Caki2 (cell line): ENCODE data around the gene RHOB. TPM values are rescaled to one million over a fixed set of nuclear protein-coding genes. Genes with fewer than 3 reads are reported as not detected.

Experiments
- DNase-seq: peaks from one replicate; pipeline ENCODE4 v3.0.0-alpha.2; 2015; ENCODE audit warnings: low read depth
- in situ Hi-C: cut with HindIII; loops from 2 replicates; pipeline ENCODE4 v1.10.0; 2016; ENCODE audit warnings: low sequenced_read_pairs, low pct_unique_long_range_greater_than_20kb, mixed read lengths
- total RNA-seq: library from RNA; depleted of rRNA; stranded (reverse); fragments of >200 nt; shearing (Covaris generic); gene quantifications from 2 replicates; pipeline ENCODE4 v1.2.3, GENCODE V29; 2014; ENCODE audit warnings: low replicate concordance

Gene RHOB
- total RNA-seq, 1 experiment from 2014 or later = 151 TPM

DNA sequence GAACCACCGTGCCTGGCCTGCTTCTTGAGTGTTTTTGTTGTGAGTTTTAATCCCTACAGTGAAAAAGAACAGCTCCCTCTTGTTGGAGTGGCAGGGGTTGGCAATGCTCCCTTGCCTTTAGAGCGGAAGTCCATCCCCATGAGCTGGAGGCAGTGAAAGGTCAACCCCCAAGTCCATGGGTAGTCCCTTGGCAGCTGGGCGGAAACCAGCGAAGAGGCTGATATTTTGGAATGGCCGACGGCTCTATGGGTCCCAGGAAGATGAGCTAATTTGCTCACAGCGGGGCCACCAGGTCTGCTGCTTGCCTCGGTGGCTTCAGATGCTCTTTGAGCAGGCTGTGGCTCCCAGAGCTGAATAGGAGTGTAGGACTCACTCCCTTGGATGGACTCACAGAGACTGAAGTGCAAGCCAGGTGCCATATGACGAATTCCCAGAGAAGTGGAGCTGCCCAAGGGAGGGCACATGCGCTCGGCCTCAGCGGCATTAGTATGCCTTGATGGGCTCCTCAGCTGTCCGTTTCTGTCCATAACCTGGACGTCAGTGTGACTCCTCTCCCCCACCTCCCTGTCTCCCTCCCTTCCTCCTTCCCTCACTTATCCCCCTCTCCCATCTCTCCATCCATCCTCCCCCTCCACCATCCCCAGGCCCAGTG, 25.4 kb upstream of the RHOB start:
- no peak for DNase-seq
- in situ Hi-C loops = no loop called here

DNA sequence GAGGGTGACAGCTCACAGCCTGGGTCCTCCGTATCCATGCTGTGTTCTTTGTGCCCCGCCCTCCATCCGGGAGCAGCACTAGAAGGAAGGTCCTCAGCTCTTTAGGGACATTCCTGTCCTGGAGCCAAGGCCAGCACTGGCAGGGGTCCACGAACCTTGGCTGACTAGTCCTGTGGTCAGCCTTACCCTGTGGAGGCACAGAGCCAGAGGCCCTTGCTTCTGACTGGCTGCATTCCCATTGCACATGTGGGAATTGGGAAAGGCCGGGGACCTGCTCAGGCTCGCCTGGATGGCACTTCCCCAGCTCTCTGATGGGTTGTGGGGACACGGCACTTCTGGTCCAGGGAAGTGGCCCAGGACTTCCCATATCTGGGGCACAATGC, 24.9 kb upstream of the RHOB start:
- DNase-seq = no peak

DNA sequence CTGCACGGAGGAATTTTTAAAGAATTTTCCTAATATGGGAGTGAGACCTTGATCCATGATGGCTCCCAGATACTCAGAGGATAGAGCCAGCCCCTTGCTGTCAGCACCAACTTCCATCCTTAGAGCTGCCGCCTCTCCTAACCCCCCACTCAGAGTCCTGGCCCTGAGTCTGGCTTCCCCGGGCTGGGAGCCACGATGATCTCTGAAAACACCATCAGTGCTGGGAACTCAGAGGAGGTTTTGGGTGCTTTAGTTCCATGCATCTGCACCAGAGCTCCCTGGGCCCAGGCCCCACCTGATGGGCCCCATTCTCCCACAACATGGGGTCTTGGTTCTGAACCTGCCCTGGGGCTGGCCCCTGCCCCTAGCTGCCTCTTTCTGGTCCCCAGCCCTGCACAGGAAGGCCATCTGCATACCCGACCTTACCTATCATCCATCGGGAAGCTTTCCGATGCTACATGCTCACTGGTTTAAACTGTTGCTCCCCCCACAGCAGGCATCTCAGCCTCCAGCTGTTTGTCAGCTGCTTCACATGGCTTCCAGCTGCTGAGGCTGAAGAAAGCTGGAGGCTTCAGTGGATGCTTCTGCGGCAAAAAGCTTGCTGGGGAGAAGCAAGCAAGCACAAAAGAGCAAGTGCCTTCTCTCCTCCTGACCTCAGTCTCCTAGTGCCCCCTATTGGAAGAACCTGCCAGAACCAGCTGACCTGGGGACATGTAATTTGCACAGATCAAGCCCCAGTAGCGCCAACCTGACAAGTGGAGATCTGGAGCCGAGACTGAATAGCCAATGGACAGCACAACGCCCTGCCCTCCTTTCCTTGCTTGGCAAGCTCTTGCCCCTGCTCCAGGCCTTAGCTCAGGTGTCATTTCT, 24.2 kb upstream of the RHOB start:
- in situ Hi-C loops = no loop called here
- no peak for DNase-seq

More for the DNA sequence above, 24.9 kb upstream of the RHOB start:
- in situ Hi-C loops = no loop called here

DNA sequence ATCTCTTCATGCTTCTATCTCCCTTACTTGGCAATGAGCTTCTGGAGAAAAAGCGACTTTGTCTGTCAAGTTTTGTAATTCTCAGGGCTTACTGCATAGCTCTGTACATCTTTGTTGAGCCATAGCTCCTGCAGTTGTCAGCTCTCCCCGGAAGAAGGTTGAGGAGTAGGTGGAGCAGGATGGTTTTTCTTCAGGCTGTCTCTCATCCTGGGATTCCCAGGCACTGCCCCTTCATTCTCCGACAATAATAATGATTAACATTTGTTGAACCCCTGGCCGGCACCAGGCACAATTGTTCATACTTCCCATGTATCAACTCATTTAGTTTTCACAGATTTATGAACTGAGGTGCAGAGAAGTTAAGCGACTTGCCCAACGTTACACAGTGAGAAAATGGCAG, 23.5 kb upstream of the RHOB start:
- in situ Hi-C loops = no loop called here
- DNase-seq = no peak

DNA sequence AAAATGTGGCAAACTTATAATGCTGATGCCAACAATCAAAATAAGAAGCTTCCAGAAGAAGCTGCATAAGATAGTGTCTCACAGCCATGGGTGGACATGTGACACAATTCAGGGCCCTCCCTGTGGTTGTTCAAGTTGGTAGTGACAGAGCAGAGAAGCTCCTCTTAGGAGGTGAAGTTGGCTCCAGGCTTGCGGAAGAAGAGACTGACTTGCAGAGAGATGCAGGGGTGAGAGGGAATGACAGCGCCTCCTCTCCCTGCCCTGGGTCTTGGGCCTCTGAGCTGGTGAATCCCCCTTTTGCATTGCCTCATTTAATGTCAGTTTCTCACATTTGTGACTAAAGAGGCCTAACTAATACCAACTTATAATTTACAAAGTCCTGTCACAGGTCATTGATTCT, 23.0 kb upstream of the RHOB start:
- DNase-seq = no peak
- in situ Hi-C loops = no loop called here

DNA sequence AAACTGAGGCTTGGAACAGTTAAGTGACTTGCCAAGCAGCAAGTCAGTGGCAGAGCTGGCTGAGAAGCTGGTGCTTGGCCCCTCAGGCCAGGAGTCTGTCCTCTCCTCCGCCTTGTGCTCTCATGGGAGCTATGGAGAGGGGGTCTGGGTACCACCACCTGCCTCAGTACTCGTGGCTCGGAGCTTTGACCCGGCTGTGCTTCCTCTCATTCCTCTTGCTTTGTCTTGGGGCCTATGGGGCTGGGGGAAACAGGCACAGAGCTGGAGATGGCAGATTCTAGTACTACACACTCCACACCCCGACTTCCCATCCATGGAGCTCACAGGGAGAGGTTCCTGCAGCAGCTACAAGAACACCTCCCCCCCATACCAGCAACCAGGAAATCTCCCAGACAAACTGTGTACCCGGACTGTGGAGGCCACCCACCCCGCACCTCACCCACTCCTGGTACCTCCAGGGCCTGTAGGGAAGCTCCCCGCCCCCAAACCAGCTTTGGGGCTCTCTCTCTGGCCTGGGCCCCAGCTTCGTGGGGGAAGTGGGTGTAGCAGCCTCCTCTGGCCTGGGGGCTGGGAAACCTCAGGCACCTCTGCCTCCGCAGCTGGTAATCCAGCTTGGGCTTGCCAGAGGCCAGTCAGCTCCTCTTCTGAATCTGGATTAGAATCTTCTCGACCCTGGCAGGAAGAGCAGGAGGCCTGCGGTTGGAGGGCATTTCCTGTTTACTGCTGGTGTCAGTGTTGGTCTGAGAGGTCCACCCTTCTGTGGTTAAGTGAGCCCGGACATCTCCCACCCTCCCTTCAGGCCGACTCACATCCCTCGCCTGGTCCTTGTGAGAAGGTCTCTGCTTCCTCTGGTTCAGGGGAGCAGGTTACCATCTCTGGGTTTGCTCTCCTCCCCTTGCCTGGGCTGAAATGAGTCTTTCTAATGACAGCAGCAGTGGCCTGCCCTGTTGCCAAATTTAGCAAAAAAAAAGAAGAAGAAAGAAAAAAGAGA, 22.3 kb upstream of the RHOB start:
- DNase-seq = no peak
- in situ Hi-C loops = loop anchor here (25.0 kb wide), 1 partner anchor 213 kb away; no protein-coding TSS in a partner anchor

DNA sequence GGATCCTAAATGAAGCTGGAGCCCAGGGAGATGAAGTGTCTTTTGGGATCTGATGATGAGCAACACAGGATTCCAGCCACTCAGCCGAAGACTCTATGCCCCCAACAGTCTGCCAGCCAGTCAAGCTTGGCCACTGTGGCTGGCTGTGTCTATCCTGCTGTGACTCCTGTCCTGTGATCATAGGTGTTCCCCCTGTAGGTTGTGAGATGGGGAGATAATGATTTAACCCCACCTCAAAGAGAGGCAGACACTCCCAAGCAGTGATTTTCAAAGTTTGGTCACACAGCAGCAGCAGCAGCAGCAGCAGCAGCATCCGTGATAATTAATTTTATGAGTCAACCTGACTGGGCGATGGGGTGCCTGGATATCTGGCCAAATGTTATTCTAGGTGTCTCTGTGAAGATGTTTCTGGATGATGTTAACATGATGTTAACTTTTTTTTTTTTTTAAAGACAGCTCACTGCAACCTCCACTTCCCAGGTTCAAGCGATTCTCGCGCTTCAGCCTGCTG, 21.4 kb upstream of the RHOB start:
- in situ Hi-C loops = loop anchor here (25.0 kb wide), 1 partner anchor 212 kb away; no protein-coding TSS in a partner anchor
- DNase-seq = peak; percentile 70

DNA sequence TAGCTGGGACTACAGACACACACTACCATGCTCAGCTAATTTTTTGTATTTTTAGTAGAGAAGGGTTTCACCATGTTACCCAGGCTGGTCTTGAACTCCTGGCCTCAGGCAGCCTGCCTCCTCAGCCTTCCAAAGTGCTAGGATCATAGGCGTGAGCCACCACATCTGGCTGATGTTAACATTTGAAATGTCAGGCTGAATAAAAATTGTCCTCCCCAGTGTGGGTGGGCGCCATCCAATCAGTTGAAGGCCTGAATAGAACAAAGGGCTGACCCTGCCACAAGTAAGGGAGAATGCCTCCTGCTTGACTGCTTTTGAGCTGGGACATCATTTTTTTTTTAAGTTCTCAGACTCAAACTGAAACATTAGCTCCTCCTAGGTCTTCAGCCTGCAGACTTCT, 21.0 kb upstream of the RHOB start:
- in situ Hi-C loops = loop anchor here (25.0 kb wide), 1 partner anchor 211 kb away; no protein-coding TSS in a partner anchor

DNA sequence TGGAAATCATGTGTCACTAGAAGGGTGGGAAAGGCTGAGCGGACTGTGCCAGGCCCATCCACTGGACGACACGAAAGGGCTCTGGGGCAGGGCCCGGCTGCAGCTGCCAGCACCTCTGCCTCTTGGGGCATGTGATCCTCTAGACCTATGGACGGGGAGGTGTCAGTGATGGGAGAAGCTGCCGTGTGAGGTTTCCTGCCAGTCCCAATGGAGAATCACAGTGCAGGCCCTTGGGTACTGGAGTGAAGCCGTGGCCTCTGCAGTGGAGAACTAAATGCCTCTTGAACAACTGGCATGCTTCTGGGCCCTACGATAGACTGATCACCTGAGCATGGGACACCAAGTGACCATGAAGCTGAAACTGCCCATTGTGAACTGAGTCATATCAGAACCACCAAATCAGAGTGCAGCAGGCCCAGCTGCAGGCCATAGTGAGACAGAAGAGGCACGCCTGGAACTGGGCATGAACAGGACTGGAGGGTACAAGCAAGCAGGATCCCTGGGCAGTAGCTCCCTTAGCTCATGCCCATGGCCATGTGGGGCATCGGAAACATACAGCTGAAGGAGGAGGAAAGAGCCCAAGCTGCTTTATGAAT, 18.8 kb upstream of the RHOB start:
- in situ Hi-C loops = loop anchor here (25.0 kb wide), 1 partner anchor 209 kb away; no protein-coding TSS in a partner anchor
- DNase-seq = no peak

More for the DNA sequence above, 21.0 kb upstream of the RHOB start:
- DNase-seq = no peak

DNA sequence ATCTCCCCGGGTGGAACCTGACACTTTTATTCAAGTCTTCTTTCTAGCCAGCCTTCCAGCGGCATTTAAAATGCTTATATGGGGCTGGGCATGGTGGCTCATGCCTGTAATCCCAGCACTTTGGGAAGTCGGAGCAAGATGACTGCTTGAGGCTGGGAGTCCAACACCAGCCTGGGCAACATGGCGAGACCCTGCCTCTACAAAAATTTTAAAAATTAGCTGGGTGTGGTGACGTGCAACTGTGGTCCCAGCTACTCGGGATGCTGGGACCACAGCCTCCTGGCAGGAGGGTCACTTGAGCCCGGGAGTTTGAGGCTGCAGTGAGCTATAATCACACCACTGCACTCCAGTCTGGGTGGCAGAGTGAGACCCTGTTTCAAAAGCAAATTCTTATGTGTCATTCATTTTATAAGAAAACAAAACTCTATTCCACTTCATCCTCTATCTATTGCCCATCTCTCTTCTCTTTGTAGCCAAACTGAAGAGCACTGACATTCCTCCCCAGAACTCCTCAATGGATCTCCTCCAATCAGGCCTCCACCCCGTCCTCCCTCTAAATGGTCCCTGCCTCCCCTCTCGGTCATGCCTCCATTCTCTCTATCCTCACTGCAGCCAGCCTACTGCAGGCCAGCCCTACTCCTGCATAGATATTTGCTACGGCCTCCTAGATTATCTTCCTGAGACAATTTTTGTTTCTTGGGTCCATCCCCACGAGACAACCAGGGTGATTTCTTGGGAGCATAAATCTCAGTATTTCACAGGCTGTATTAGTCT, 18.0 kb upstream of the RHOB start:
- DNase-seq = no peak
- in situ Hi-C loops = loop anchor here (25.0 kb wide), 1 partner anchor 208 kb away; no protein-coding TSS in a partner anchor

DNA sequence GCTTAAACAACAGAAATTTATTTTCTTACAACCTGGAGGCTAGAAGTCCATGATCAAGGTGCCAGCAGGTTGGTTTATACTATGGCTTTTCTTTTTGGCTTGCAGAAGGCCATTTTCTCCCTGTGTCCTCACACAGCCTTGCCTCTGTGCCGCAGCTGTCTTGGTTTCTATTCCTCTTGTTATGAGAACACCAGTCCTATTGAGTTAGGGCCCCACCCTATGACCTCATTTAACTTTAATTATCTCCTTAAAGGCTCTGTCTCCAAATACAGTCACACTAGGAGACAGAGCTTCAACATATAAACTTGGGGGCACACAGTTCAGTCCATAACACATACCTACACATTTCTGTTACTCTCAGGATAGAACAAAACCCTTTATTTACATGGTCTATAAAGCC, 17.3 kb upstream of the RHOB start:
- in situ Hi-C loops = loop anchor here (25.0 kb wide), 1 partner anchor 208 kb away; no protein-coding TSS in a partner anchor
- DNase-seq = no peak

DNA sequence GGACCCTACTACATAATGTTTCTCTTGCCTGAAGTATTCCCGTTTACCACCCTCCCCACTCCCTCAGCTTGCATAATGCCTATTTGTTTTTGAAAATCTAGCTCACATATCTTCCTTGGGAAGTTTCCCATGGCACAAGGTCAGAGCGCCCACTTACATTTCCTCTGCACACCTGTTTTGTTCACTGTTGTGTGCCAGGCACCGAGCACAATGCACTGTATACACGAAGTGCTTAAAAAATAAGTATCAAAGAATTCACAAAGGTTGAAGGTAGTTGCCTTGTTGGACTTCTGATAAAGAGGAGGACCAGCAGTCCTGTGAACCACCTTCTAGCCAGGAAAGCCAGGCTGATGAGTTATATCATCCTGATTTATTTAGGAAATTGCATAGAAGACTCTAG, 16.8 kb upstream of the RHOB start:
- no peak for DNase-seq
- in situ Hi-C loops = loop anchor here (25.0 kb wide), 1 partner anchor 207 kb away; no protein-coding TSS in a partner anchor

DNA sequence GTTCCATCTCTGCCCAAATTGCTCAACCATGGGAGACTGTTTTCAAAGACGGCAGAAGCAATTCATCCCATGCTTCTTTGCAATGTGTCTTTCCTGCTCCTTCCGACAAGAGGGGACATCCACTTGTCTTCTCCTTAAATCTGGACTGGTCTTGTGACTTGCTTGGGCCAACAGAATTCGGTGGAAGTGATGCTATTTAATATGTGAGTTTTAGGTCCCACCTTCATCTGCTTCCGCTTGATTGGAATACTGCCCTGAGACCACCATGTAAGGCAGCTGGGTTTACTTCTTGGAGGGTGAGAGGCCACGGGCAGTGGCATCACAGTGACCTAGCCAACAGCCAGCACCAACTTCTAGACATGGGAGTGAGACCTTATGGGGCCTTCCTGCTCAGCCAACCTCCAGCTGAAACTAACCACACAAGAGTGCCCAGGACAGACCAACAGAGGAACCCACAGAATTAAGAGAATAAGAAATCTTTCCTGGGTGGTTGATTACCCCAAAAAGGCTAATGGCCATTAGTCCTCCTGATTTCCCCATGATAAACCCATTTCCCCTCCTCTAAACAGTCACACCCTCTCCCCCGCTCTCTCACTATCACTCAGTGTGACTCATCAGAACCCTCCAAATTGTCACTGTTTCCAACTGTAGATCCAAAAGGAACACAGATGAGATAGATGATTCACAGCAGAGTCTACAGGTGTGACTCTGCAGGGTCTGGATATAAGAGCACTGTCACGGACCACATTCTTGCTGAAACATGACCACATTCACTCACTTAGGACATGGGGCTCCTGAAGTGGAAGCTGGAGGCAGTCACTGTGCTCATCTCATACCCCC, 16.2 kb upstream of the RHOB start:
- DNase-seq = no peak

DNA sequence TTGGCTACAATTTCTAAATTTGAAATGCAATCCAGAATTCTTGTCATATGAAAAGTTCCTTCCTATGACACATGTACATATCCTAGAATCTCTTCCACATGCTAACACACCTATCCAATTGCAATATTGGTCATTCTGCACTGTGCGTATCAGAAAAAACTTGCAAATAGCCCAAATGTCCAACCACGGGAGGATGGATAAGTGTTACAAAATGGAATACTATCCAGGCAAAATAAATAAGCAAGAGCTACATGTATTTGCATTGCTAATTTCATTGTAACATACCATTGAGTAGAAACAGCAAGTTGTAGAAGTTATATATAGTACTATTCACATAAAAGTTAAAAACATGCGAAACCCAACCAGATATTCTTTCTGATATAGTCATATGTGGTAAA, 15.6 kb upstream of the RHOB start:
- no peak for DNase-seq
- in situ Hi-C loops = loop anchor here (25.0 kb wide), 1 partner anchor 206 kb away; no protein-coding TSS in a partner anchor

More for the DNA sequence above, 16.2 kb upstream of the RHOB start:
- in situ Hi-C loops = loop anchor here (25.0 kb wide), 1 partner anchor 207 kb away; no protein-coding TSS in a partner anchor

DNA sequence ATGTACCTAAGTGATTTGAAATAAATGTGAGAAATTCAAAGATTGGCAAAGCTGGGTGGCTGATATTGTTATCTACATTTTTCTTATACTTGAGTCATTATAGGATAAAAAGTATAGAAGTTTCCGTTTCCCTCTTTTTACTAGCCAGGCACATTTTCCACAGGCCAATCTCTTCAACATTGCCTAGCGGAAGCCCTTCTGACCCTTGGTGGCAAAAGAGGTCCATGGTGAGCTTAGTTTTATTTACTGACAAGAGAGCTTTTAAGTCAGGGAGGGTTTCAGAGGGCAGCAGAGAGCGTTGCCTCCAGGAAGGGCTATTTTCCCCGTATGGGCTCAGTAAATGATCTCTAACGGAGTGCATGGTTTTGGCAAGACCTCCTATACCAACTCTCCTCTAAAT, 15.1 kb upstream of the RHOB start:
- in situ Hi-C loops = loop anchor here (25.0 kb wide), 1 partner anchor 206 kb away; no protein-coding TSS in a partner anchor
- no peak for DNase-seq

DNA sequence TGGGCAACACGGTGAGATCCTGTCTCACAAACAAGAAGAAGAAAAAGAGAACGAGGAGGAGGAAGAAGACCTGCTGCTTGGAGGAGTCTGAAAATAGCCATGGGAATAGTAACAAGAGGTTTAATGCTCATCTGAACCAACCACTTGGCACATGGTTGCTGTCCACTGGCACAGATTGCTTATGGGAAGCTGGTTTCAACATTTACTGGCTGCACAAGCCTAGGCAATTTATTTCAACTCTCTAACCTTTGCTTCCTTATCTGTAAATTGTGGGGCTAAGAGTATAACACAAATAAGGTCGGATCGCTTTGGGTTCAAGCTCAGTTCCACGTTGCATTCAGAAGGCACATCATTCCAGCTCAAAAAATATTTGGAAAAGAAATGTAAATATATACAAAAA, 14.2 kb upstream of the RHOB start:
- in situ Hi-C loops = loop anchor here (25.0 kb wide), 1 partner anchor 205 kb away; no protein-coding TSS in a partner anchor
- DNase-seq = no peak
